ENCODE data around the gene TMX2. TPM values are rescaled to one million over a fixed set of nuclear protein-coding genes. Genes with fewer than 3 reads are reported as not detected.

TMX2 gene
- 50.0 and 65.5 TPM in 2 replicates for total RNA-seq

GRCh38 chr11:57712256-57713150, at the start of gene TMX2:
Gene TMX2, plus strand, starts transcription at chr11:57712593. Its CDS starts 26 bp downstream, at chr11:57712619.

GRCh38 chr11:57667736-57668433, 44.5 kb upstream of the TMX2 start, which contains the start of gene ZDHHC5:
Gene ZDHHC5, plus strand, starts transcription at chr11:57668114. Its CDS starts 4,977 bp downstream, at chr11:57673091.

DNA sequence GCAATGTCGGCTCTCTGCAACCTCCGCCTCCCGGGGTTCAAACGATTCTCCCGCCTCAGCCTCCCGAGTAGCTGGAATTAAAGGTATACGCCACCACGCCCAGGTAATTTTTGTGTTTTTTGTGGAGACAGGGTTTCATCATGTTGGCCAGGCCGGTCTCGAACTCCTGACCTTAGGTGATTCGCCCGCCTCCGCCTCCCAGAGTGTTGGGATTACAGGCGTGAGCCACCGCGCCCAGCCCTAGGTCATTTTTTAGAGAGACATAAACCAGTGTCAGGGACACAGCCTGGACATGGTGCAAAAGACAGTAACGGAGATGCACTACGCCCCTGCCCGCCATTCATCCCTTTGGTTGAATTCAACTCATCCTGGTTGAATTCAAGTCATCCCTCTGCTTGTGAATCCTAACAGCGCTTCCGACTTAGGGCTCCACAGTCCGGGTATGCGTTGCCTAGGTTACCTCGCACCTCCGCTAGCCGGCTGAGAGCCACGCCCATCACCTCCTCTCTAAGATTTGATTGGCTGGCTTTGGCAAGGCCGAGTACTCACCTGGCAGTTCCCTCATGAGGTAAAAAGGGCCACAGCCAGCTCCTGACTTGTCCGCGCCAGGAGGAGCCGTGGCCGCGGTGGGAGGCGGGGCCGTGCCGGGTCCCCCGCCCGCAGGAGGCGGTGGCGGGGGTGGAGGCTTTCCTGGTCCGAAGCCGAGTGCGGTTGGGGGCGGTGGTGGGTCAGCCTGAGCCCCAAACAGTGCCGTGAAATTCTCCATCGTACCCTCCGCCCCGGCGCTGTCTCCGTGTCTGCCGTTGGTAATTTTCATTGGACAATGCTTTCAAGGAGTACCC, 758 bp upstream of the TMX2 start, which contains the start of gene MED19:
TSS of gene MED19 (minus strand) at position 802 of the 842 bp plus-strand sequence. CDS start at position 766, 36 bp downstream.

GRCh38 chr11:57741132-57742086, 29.0 kb downstream of the TMX2 start, which contains the start of gene SELENOH:
Gene SELENOH, plus strand, starts transcription at chr11:57741491. Its CDS starts 105 bp downstream, at chr11:57741596.

GRCh38 chr11:57751676-57752253, 39.4 kb downstream of the TMX2 start, which contains the start of gene BTBD18:
Gene BTBD18, minus strand, starts transcription at chr11:57751819. Its CDS starts 631 bp downstream, at chr11:57751188.

GRCh38 chr11:57761301-57762234, 49.2 kb downstream of the TMX2 start, which contains the start of gene CTNND1:
Gene CTNND1, plus strand, starts transcription at chr11:57761802. Its CDS starts 29,677 bp downstream, at chr11:57791479.

Other genes with a start within 250 kb of the TMX2 start
- gene SLC43A1, start 196.9 kb upstream of the TMX2 start, total RNA-seq, result 6.2 and 8.3 TPM in 2 replicates
- gene TIMM10, start 181.8 kb upstream of the TMX2 start, total RNA-seq, result 50.9 and 68.6 TPM in 2 replicates
- gene SMTNL1, start 175.0 kb upstream of the TMX2 start, total RNA-seq, result not detected in 2 replicates
- 44.3 and 44.8 TPM in 2 replicates for gene UBE2L6, start 144.9 kb upstream of the TMX2 start, total RNA-seq
- 6.3 and 9.5 TPM in 2 replicates for gene SERPING1, start 114.9 kb upstream of the TMX2 start, total RNA-seq
- 0.79 and 1.4 TPM in 2 replicates for gene YPEL4, start 62.7 kb upstream of the TMX2 start, total RNA-seq
- gene CLP1, start 54.8 kb upstream of the TMX2 start, total RNA-seq, result 11.8 and 14.9 TPM in 2 replicates
- gene ZDHHC5, start 44.5 kb upstream of the TMX2 start, total RNA-seq, result 30.7 and 33.3 TPM in 2 replicates
- gene MED19, start 378 bp upstream of the TMX2 start, total RNA-seq, result 17.5 and 20.9 TPM in 2 replicates
- 61.3 and 74.1 TPM in 2 replicates for gene SELENOH, start 28.9 kb downstream of the TMX2 start, total RNA-seq
- not detected in 2 replicates for gene BTBD18, start 39.2 kb downstream of the TMX2 start, total RNA-seq
- gene CTNND1, start 49.2 kb downstream of the TMX2 start, total RNA-seq, result 94.1 and 118 TPM in 2 replicates

Measured in aortic smooth muscle cell (primary cell).